ENCODE measurements around the gene AMFR.

The AMFR gene

GRCh38 chr16:56424404-56424764 is 961 bp downstream of the AMFR start:
- DNase-seq (ENCODE audit: low read depth in 3 of 3, low spot score in 1 of 3): no peak

DNA sequence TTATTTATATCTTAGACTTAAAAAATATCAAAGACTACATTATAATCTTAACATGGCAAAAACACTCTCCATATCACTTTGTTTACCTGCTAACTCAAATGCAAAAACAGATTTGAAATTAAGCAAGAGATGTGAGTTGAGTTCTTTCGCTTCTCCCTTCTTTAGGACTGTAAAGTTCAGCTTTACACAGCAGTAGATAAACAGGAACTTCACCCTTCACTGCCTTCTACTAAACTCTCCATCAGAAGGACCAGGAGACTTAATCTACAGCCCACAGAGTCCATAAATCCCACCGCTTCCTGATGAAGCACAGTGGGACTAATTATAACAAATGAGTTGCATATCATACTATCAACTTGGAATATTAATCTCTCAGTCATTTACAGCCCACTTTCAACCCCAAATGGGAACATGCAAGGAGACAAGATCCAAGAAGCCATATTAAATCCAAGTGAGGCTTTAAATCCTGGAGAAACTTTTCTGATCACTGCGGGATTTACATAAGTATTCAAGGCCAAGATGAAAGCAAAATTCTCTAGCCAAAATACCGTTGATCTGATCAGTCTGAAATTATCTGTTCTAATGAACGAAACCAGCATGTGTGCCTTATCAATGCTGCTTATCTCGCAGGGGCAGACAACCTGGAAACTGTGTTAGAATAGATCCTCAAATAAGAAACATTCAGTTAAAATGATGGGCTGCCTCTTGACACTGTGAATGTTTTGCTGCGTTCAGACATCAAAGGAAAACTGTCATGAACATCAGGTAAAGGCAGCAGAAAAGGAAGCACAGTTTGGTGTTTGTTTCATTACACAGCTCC is 1.6 kb downstream of the AMFR start:
- DNase-seq (ENCODE audit: low read depth in 3 of 3, low spot score in 1 of 3): no peak

DNA sequence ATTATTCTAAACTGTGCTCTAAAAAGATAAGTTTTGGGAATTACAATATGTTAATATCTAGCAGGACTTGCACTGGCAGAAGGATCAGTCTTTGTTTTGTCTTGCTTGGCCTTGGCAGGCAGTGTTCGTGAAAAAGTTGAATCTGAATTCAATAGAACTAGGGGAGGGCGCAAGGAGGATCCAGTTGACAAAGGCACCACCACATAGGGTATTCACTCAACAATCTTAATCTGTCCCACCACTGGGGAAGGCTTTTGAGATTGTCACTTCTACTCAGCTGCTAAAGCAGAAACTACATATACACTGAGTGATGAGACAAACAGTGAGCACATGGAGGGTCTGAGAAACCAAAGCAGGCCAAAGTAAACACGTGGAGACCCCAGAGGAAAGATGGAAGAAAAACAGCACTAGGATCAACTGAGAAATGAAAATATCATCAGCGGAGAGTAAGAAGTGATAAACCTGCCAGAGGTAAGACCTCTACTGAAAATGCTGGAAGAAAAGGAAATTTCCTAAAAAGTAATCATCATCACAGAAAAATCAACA is 2.4 kb downstream of the AMFR start:
- DNase-seq (ENCODE audit: low read depth in 3 of 3, low spot score in 1 of 3): no peak

GRCh38 chr16:56421976-56422669 is 3.2 kb downstream of the AMFR start:
- no peak for DNase-seq (ENCODE audit: low read depth in 3 of 3, low spot score in 1 of 3)

GRCh38 chr16:56421313-56421712 is 4.0 kb downstream of the AMFR start:
- no peak for DNase-seq (ENCODE audit: low read depth in 3 of 3, low spot score in 1 of 3)

GRCh38 chr16:56420613-56421012 is 4.7 kb downstream of the AMFR start:
- DNase-seq (ENCODE audit: low read depth in 3 of 3, low spot score in 1 of 3): no peak

DNA sequence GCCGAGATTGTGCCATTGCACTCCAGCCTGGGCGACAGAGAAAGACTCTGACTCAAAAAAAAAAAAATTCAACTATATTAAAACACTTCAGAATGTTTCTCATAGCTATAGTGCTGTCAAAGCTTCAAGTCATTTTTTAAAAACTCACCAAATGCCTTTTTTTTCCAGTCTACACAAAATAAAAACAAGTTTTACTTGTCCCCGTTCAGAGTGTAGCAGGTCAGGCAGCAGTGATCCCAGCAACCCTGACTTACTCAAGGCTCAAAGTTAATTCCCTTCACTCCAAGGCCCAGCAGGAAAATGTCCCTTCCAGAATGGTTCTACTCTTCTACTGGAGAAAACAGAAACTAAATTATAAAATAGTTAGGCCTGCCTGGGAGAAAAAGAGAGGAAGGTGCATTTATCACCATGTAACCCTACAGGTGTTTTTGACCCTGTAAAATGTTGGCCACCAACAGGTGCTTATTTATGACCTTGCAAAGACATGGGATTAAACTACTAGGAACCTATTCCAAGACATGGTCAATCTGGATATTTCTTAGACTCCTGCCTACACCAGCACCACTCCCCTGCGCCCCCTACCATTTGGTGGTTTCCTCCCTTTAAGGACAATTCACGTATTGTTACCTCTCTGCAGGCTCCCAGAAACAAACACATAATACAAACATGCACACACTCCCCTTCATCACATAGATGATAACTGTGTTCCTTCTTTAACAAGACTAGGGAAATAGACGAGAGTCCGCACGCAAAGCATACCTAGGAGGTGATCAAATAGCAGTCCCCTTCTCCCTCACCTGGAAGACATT is 5.4 kb downstream of the AMFR start:
- no peak for DNase-seq (ENCODE audit: low read depth in 3 of 3, low spot score in 1 of 3)

DNA sequence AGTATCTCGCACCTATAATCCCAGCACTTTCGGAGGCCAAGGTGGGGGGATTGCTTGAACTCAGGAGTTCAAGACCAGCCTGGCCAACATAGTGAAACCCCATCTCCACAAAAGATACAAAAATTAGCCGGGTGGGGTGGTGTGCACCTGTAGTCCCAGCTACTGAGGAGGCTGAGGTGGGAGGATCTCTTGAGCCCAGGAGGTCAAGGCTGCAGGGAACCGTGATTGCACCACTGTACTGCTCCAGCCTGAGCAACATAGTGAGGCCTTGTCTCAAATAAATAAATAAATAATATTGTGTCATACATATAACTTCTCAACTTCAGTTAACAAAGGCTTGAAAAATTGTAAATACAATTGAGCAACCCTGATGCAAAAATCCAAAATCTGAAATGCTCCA is 8.2 kb downstream of the AMFR start:
- no peak for DNase-seq (ENCODE audit: low read depth in 3 of 3, low spot score in 1 of 3)

GRCh38 chr16:56415875-56416274 is 9.5 kb downstream of the AMFR start:
- no peak for DNase-seq (ENCODE audit: low read depth in 3 of 3, low spot score in 1 of 3)

DNA sequence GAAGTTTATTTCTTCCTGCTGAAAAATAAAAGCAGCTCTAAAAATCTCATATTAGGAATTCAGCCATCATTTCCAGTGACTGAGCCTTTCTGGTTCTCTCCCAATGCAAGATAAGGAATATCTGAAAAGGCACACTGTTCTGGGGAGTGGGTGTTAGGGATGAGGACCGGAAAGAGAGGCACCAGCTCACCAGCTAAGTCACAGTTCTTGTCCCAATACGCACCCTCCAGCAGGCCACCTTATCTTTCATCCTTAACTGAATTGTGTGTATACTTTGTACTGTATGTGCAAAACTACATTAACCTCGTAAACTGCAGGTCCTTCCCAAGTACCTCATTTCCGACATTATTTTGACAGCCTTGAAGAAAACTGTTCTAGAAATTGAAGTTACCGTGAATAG is 11.0 kb downstream of the AMFR start:
- DNase-seq (ENCODE audit: low read depth in 3 of 3, low spot score in 1 of 3): no peak

- DNase-seq (ENCODE audit: low read depth in 3 of 3, low spot score in 1 of 3): no peak
Observed at GRCh38 chr16:56413381-56413780, 12.0 kb downstream of the AMFR start.

- no peak for DNase-seq (ENCODE audit: low read depth in 3 of 3, low spot score in 1 of 3)
Observed at GRCh38 chr16:56411624-56412023, 13.7 kb downstream of the AMFR start.

GRCh38 chr16:56411123-56411522 is 14.2 kb downstream of the AMFR start:
- DNase-seq (ENCODE audit: low read depth in 3 of 3, low spot score in 1 of 3): no peak

GRCh38 chr16:56409195-56409594 is 16.1 kb downstream of the AMFR start:
- DNase-seq (ENCODE audit: low read depth in 3 of 3, low spot score in 1 of 3): no peak

- no peak for DNase-seq (ENCODE audit: low read depth in 3 of 3, low spot score in 1 of 3)
Observed at GRCh38 chr16:56408379-56409098, 16.8 kb downstream of the AMFR start.

GRCh38 chr16:56405977-56406672 is 19.2 kb downstream of the AMFR start:
- no peak for DNase-seq (ENCODE audit: low read depth in 3 of 3, low spot score in 1 of 3)

DNA sequence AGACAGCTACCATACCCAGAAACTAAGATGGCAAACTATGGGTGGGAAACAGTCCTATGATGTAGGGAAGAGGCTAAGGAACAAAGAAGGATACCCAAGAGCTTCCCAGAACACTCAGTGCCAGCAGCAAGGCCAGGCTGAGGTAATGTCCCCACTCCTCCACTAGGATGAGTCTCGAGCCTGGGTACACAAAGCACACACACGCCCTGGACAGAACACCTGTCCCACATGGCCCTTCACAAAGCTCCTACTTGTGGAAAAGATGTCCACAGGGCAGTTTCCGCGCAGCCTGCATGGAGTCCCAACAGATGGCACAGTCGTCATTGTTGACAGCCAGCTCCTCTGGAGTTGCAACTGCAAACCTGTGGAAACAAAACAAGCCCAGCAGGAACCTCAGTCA is 23.9 kb downstream of the AMFR start:
- no peak for DNase-seq (ENCODE audit: low read depth in 3 of 3, low spot score in 1 of 3)

DNA sequence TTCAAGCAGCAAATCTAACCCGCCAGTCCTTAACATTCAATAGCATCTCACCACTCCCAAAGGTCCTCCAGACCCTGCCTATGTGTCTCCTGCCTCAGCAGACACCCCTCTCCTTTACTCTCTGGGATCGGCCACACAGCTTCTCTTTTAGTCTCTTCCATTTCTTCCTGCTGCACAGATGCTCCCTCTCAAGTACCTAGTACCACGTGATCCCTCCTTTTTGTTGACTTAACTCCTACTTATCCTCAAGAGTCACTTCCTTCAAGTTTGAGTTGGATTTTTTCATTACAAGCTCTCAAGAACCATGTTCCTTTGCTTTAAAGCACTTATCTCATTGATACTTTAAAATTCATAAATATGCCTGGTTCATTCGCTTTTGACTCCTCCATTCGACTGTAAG is 24.9 kb downstream of the AMFR start:
- no peak for DNase-seq (ENCODE audit: low read depth in 3 of 3, low spot score in 1 of 3)

DNA sequence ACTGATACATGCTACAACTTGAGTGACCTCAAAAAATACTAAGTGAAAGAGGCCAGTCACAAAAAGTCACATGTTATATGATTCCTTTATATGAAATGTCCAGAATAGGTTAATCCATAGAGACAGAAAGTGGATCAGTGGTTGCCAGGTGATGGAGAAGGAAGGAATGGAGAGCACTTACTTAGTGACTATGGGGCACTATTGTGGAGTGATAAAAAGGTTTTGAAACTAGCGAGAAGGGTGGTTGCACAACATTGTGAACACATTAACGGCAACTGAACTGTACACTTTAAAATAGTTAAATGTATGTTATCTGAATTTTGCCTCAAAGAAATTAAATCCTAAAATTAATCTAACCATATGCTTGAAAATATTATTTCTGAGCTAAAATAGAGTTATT is 25.9 kb downstream of the AMFR start:
- DNase-seq (ENCODE audit: low read depth in 3 of 3, low spot score in 1 of 3): no peak

DNA sequence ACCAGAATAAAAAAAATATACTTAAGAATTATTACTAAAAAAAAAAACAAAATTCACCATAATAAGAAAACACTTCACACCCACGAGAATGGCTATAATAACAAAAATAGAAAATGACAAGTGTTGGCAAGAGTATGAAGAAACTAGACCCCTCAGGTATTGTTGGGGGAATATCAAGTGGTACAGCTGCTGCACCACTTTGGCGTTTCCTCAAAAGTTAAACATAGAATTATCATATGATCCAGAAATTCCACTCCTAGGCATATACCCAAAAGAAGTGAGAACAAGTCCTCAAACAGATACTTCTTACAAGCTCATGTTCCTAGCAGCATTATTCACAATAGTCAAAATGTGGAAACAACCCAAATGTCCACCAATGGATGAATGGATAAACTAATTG is 26.3 kb downstream of the AMFR start:
- no peak for DNase-seq (ENCODE audit: low read depth in 3 of 3, low spot score in 1 of 3)
